ENCODE data around the gene DNAH17.

The DNAH17 gene

DNA sequence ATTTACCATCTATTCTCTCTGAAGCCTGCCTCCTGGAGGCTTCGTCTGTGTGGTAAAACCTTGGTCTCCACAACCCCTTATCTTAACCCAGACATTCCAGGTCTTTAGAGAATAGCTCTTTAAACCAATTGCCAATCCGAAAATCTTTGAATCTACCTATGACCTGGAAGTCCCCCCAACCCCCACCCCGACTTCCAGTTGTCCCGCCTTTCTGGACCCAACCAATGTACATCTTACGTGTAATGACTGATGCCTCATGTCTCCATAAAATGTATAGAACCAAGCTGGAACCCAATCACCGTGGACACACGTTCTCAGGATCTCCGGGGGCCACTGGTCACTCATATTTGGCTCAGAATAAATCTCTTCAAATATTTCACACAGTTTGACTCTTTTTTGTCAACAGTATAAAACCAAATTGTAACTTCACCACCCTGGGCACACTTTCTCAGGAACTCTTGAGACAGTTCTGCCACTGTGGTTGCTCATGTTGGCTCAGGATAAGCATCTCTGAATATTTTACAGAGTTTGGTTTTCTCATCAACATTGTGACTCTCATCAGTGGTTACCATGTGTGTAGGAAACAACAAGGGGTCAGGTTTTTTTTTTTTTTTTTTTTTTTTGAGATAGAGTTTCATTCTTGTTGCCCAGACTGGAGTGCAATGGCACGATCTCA, 18.1 kb upstream of the DNAH17 start:
- H3K36me3 ChIP-seq, result no peaks in the 10 kb centered on the region
- H3K27me3 ChIP-seq, result no peaks in the 10 kb centered on the region; the same call in 1 of the 2 replicates
- H3K4me1 ChIP-seq, result 0 out of 2 replicates have a peak, but pooled peaks cover 2% of the 10 kb centered on the region
- H3K4me3 ChIP-seq (ENCODE audit: low read depth, low read length), result no peak overlapping the region
- no peak for DNase-seq
- no peaks in the 10 kb centered on the region for H3K9me3 ChIP-seq
- no peak for TF ChIP-seq CTCF (IDR thresholded peaks at IDR 0.05; ENCODE audit: low read depth, low read length)

GRCh38 chr17:78592991-78593329, 15.8 kb upstream of the DNAH17 start:
- Histone ChIP-seq H3K4me3 (ENCODE audit: low read depth, low read length) (no peak overlapping the region), H3K9me3 (no peaks in the 10 kb centered on the region), H3K27me3 (no peaks in the 10 kb centered on the region), H3K36me3 (no peaks in the 10 kb centered on the region), H3K4me1 (0 out of 2 replicates have a peak, but pooled peaks cover 2% of the 10 kb centered on the region)
- no peak for DNase-seq
- no peak for TF ChIP-seq CTCF (IDR thresholded peaks at IDR 0.05; ENCODE audit: low read depth, low read length)

DNA sequence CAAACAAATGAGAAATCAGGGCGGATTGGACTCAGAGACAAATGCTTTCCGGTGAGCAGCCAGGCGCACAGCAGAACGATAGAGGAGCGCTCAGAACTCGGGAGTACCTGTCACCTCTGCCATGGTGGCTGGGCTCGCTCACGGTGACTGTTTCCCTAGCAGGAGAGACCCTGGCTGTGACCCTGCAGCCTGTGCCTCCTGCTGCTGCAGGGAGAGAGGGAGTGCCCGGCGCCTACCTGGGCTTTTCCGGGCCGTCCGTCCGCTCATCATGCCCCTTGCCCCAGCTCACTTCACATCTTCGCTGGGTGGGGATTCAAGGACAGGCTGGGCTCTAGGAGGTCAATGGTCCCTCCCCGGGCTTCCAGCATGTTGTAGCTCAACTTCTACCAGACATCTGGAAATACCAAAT, 14.1 kb upstream of the DNAH17 start:
- Histone ChIP-seq H3K4me1 (0 out of 2 replicates have a peak, but pooled peaks cover 2% of the 10 kb centered on the region), H3K27me3 (no peaks in the 10 kb centered on the region), H3K9me3 (no peaks in the 10 kb centered on the region), H3K4me3 (ENCODE audit: low read depth, low read length) (no peak overlapping the region), H3K36me3 (no peaks in the 10 kb centered on the region)
- no peak for DNase-seq
- no peak for TF ChIP-seq CTCF (IDR thresholded peaks at IDR 0.05; ENCODE audit: low read depth, low read length)

DNA sequence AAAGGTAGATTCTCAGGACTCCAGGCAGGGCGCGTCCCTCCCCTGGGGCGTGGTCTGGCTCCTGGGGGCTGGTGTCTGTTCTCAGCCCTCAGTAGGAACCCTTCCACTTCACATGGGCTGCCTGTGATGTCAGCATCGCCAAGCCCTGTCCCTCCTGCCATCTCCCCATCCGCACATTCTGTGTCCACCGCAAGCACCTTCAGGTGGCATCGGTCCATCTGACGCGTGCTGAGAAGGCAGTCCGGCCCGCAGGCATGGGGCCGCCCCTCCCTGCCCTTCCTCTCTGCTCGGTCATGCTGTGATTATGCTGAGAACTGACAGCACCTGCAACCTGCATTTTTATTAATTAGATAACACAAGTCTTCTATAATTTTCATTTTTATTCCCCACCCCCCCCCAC, 12.7 kb upstream of the DNAH17 start:
- H3K27me3 ChIP-seq, result no peaks in the 10 kb centered on the region

DNA sequence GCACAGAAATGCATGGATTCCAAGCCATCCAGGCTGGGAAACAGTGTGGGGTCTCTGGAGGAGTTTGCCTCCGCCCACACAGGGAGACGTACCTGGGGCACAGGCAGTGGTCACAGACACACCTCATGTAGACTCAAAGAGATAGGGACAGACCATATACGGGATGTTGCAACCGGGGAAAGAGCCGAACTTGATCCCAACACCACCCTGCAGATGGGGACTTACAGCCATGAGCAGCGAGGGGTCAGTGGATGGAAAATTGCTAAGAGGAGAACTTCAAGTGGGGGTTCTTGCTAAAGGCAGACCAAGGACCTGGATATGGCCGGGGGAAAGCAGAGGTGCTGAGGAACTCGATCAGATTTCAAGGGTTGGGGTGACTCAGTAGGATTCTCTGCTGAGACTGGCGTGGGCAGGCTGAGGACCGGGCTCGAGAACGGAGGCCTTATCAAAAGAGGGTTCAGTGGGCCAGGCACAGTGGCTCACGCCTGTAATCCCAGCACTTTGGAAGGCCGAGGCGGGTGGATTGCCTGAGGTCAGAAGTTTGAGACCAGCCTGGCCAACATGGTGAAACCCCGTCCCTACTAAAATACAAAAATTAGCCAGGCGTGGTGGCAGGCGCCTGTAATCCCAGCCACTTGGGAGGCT, 12.0 kb upstream of the DNAH17 start:
- H3K4me3 ChIP-seq (ENCODE audit: low read depth, low read length), result no peak overlapping the region
- no peak for DNase-seq
- no peak for TF ChIP-seq CTCF (IDR thresholded peaks at IDR 0.05; ENCODE audit: low read depth, low read length)
- no peaks in the 10 kb centered on the region for H3K9me3 ChIP-seq
- no peaks in the 10 kb centered on the region for H3K36me3 ChIP-seq
- H3K4me1 ChIP-seq, result 0 out of 2 replicates have a peak, but pooled peaks cover 2% of the 10 kb centered on the region
- H3K27me3 ChIP-seq, result no peaks in the 10 kb centered on the region

More for the DNA sequence above, 12.7 kb upstream of the DNAH17 start:
- H3K9me3 ChIP-seq, result no peaks in the 10 kb centered on the region
- no peak for DNase-seq
- H3K36me3 ChIP-seq, result no peaks in the 10 kb centered on the region
- no peak for TF ChIP-seq CTCF (IDR thresholded peaks at IDR 0.05; ENCODE audit: low read depth, low read length)
- 0 out of 2 replicates have a peak, but pooled peaks cover 2% of the 10 kb centered on the region for H3K4me1 ChIP-seq
- no peak overlapping the region for H3K4me3 ChIP-seq (ENCODE audit: low read depth, low read length)
